CD4-positive, alpha-beta memory T cell (primary cell): ENCODE measurements around the gene R3HDML. TPM values are rescaled to one million over a fixed set of nuclear protein-coding genes. Genes with fewer than 3 reads are reported as not detected.

Source experiments
- CTCF ChIA-PET: fragments of 350-600 bp; sonication (Branson Sonifier 250); formaldehyde crosslinking; loops from one replicate; lab custom pipeline; 2021; ENCODE audit warnings: inconsistent platforms; ENCODE audit not compliant: partially characterized antibody; lab: Charles Lee
- POLR2A ChIA-PET: fragments of 350-600 bp; sonication (Branson Sonifier 250); formaldehyde crosslinking; loops from one replicate; lab custom pipeline; 2021; ENCODE audit not compliant: partially characterized antibody; lab: Charles Lee
- DNase-seq, 5 donors: peaks; one replicate each; pipeline versions ENCODE4 v3.0.0 to v3.0.0-alpha.2; 2020 to 2022; ENCODE audit warnings: mixed read lengths in 1 of 5
- H3K27ac ChIP-seq: one replicate; pipeline ENCODE4 v1.7.0; 2013; ENCODE audit warnings: low read depth, low read length
- H3K27me3 ChIP-seq: 2 replicates; pipeline ENCODE4 v1.7.0; 2013; ENCODE audit warnings: mild to moderate bottlenecking, low read length, moderate library complexity; ENCODE audit not compliant: insufficient read depth
- H3K36me3 ChIP-seq: 2 replicates; pipeline ENCODE4 v1.7.0; 2013; ENCODE audit warnings: mild to moderate bottlenecking, low read length, moderate library complexity; ENCODE audit not compliant: insufficient read depth
- H3K4me1 ChIP-seq: 2 replicates; pipeline ENCODE4 v1.7.0; 2013; ENCODE audit warnings: mild to moderate bottlenecking, low read length, moderate library complexity; ENCODE audit not compliant: insufficient read depth
- H3K4me3 ChIP-seq, 2 donors: one replicate each; pipeline ENCODE4 v1.7.0; 2013; ENCODE audit warnings: low read length in 2 of 2, mild to moderate bottlenecking in 1 of 2
- H3K9me3 ChIP-seq, 2 donors: one replicate each; pipeline ENCODE4 v1.7.0; 2013; ENCODE audit warnings: low read length in 2 of 2, control low read depth in 1 of 2; ENCODE audit not compliant: control insufficient read depth in 1 of 2
- H3K27ac Mint-ChIP-seq, 7 donors: one replicate each; pipeline ENCODE4 v1.8.0; 2020 to 2021; ENCODE audit warnings: mixed read lengths in 7 of 7, mild to moderate bottlenecking in 6 of 7, inconsistent platforms in 3 of 7, moderate library complexity in 3 of 7
- H3K27me3 Mint-ChIP-seq, 2 donors: one replicate each; pipeline ENCODE4 v1.8.0; 2020 to 2021; ENCODE audit warnings: mixed read lengths in 2 of 2
- H3K36me3 Mint-ChIP-seq, 2 donors: one replicate each; pipeline ENCODE4 v1.8.0; 2020 to 2021; ENCODE audit warnings: mixed read lengths in 2 of 2, inconsistent platforms in 1 of 2, mild to moderate bottlenecking in 1 of 2
- H3K4me1 Mint-ChIP-seq, 4 donors: one replicate each; pipeline ENCODE4 v1.8.0; 2020 to 2021; ENCODE audit warnings: mixed read lengths in 4 of 4, mild to moderate bottlenecking in 1 of 4
- H3K4me3 Mint-ChIP-seq, 8 donors: one replicate each; pipeline ENCODE4 v1.8.0; 2020 to 2021; ENCODE audit warnings: mixed read lengths in 8 of 8, mild to moderate bottlenecking in 7 of 8, moderate library complexity in 6 of 8, inconsistent platforms in 3 of 8
- H3K9me3 Mint-ChIP-seq, 8 donors: one replicate each; pipeline ENCODE4 v1.8.0; 2020 to 2021; ENCODE audit warnings: mixed read lengths in 8 of 8, mild to moderate bottlenecking in 5 of 8, inconsistent platforms in 3 of 8, moderate library complexity in 1 of 8
- intact Hi-C: fragments of 100-400 bp; cut with micrococcal nuclease; formaldehyde crosslinking; loops from one replicate; pipeline ENCODE4 v1.15.1; 2023
- polyA plus RNA-seq, 2 donors: library from polyadenylated mRNA; unstranded; fragments of 300-500 nt; fragmentation: Illumina TruSeq; gene quantifications; one replicate each; pipeline ENCODE4 v1.2.3, GENCODE V29; 2021
- total RNA-seq, 2 experiments: library from RNA; stranded (reverse); gene quantifications; one replicate each; pipeline ENCODE4 v1.2.3, GENCODE V29; 2021

The R3HDML gene
- total and polyA plus RNA-seq, 4 experiments from 2014 or later: not detected

GRCh38 chr20:44392088-44392775 is 55.4 kb downstream of the R3HDML start:
- no peaks in the 10 kb centered on the region for H3K27me3 ChIP-seq
- intact Hi-C loops: no loop called here
- Mint-ChIP-seq H3K27me3 (peaks cover 6 to 20% of the 10 kb centered on the region in 2 donors), H3K4me1 (peaks cover 2 to 7% (median 5%) of the 10 kb centered on the region in 4 donors), H3K9me3 (no peaks in the 10 kb centered on the region), H3K4me3 (no peak overlapping the region), H3K27ac (no peak overlapping the region), H3K36me3 (no peaks in the 10 kb centered on the region)
- no peaks in the 10 kb centered on the region for H3K4me1 ChIP-seq
- ChIA-PET CTCF (interaction anchor here (0.8 to 1.8 kb wide), 2 partner anchors 175 to 217 kb away, joined by 3 to 7 read pairs; no protein-coding TSS in a partner anchor), POLR2A (no interaction called here)
- H3K36me3 ChIP-seq: no peaks in the 10 kb centered on the region
- H3K4me3 ChIP-seq: no peak overlapping the region
- H3K9me3 ChIP-seq: no peaks in the 10 kb centered on the region
- no peak overlapping the region for H3K27ac ChIP-seq
- no peak for DNase-seq

GRCh38 chr20:44392776-44393607 is 56.1 kb downstream of the R3HDML start:
- Mint-ChIP-seq H3K4me1 (peaks cover 2 to 7% (median 5%) of the 10 kb centered on the region in 4 donors), H3K9me3 (no peaks in the 10 kb centered on the region), H3K4me3 (no peak overlapping the region), H3K27ac (no peak overlapping the region), H3K27me3 (peaks cover 5 to 18% of the 10 kb centered on the region in 2 donors), H3K36me3 (no peaks in the 10 kb centered on the region)
- POLR2A ChIA-PET: no interaction called here
- no peak for DNase-seq
- no peak overlapping the region for H3K4me3 ChIP-seq
- intact Hi-C loops: no loop called here
- H3K36me3 ChIP-seq: no peaks in the 10 kb centered on the region
- no peaks in the 10 kb centered on the region for H3K9me3 ChIP-seq
- H3K4me1 ChIP-seq: no peaks in the 10 kb centered on the region
- no peaks in the 10 kb centered on the region for H3K27me3 ChIP-seq
- CTCF ChIA-PET: no interaction called here
- no peak overlapping the region for H3K27ac ChIP-seq

GRCh38 chr20:44393608-44394451 is 57.0 kb downstream of the R3HDML start:
- Mint-ChIP-seq H3K4me3 (no peak overlapping the region), H3K9me3 (no peaks in the 10 kb centered on the region), H3K36me3 (no peaks in the 10 kb centered on the region), H3K27me3 (peaks cover 3 to 17% of the 10 kb centered on the region in 2 donors), H3K27ac (no peak overlapping the region), H3K4me1 (peaks cover 0 to 3% (median 1%) of the 10 kb centered on the region in 4 donors)
- intact Hi-C loops: no loop called here
- no peak overlapping the region for H3K27ac ChIP-seq
- ChIA-PET POLR2A (no interaction called here), CTCF (interaction anchor here (1.6 to 3.3 kb wide), 2 partner anchors 9 to 12 kb away, joined by 3 to 13 read pairs; no protein-coding TSS in a partner anchor)
- no peaks in the 10 kb centered on the region for H3K4me1 ChIP-seq
- H3K36me3 ChIP-seq: no peaks in the 10 kb centered on the region
- no peaks in the 10 kb centered on the region for H3K9me3 ChIP-seq
- H3K4me3 ChIP-seq: no peak overlapping the region
- DNase-seq: no peak
- H3K27me3 ChIP-seq: no peaks in the 10 kb centered on the region

- Histone ChIP-seq H3K4me1 (no peaks in the 10 kb centered on the region), H3K4me3 (no peak overlapping the region), H3K27me3 (no peaks in the 10 kb centered on the region), H3K27ac (no peak overlapping the region), H3K36me3 (no peaks in the 10 kb centered on the region), H3K9me3 (no peaks in the 10 kb centered on the region)
- H3K4me1 Mint-ChIP-seq: peaks cover 0 to under 1% (median 0%) of the 10 kb centered on the region in 4 donors
- intact Hi-C loops: no loop called here
- ChIA-PET CTCF (interaction anchor here (1.6 to 3.3 kb wide), 2 partner anchors 9 to 12 kb away, joined by 3 to 13 read pairs; no protein-coding TSS in a partner anchor), POLR2A (no interaction called here)
- peaks cover 3 to 16% of the 10 kb centered on the region in 2 donors for H3K27me3 Mint-ChIP-seq
- no peak for DNase-seq
- H3K9me3 Mint-ChIP-seq: no peaks in the 10 kb centered on the region
- H3K36me3 Mint-ChIP-seq: no peaks in the 10 kb centered on the region
- no peak overlapping the region for H3K4me3 Mint-ChIP-seq
- H3K27ac Mint-ChIP-seq: no peak overlapping the region
These were observed 57.5 kb downstream of the R3HDML start for GRCh38 chr20:44394452-44394701.

- Mint-ChIP-seq H3K4me1 (no peaks in the 10 kb centered on the region), H3K27ac (no peak overlapping the region), H3K4me3 (no peak overlapping the region), H3K36me3 (no peaks in the 10 kb centered on the region), H3K27me3 (peaks cover 4 to 11% of the 10 kb centered on the region in 2 donors), H3K9me3 (no peaks in the 10 kb centered on the region)
- DNase-seq: no peak
- ChIA-PET CTCF (interaction anchor here (0.6 to 3.3 kb wide), 4 partner anchors 10 to 214 kb away, joined by 3 to 13 read pairs (median 3); no protein-coding TSS in a partner anchor), POLR2A (no interaction called here)
- Histone ChIP-seq H3K4me1 (no peaks in the 10 kb centered on the region), H3K27ac (no peak overlapping the region), H3K9me3 (no peaks in the 10 kb centered on the region), H3K36me3 (no peaks in the 10 kb centered on the region), H3K4me3 (no peak overlapping the region), H3K27me3 (no peaks in the 10 kb centered on the region)
- intact Hi-C loops: no loop called here
These were observed 58.0 kb downstream of the R3HDML start for GRCh38 chr20:44394702-44395460.

GRCh38 chr20:44395461-44396340 is 58.9 kb downstream of the R3HDML start:
- Mint-ChIP-seq H3K9me3 (no peaks in the 10 kb centered on the region), H3K27ac (no peak overlapping the region), H3K36me3 (no peaks in the 10 kb centered on the region), H3K27me3 (peaks cover 4 to 11% of the 10 kb centered on the region in 2 donors), H3K4me3 (no peak overlapping the region), H3K4me1 (no peaks in the 10 kb centered on the region)
- H3K36me3 ChIP-seq: no peaks in the 10 kb centered on the region
- no peaks in the 10 kb centered on the region for H3K4me1 ChIP-seq
- H3K9me3 ChIP-seq: no peaks in the 10 kb centered on the region
- intact Hi-C loops: no loop called here
- POLR2A ChIA-PET: no interaction called here
- CTCF ChIA-PET: interaction anchor here (0.6 to 3.3 kb wide), 4 partner anchors 10 to 213 kb away, joined by 3 to 13 read pairs (median 3); no protein-coding TSS in a partner anchor
- no peaks in the 10 kb centered on the region for H3K27me3 ChIP-seq
- no peak overlapping the region for H3K27ac ChIP-seq
- no peak overlapping the region for H3K4me3 ChIP-seq
- no peak for DNase-seq
